GM13976 (cell line): ENCODE measurements around the gene GIMAP5.
"Not testable (repeated sequence)": the region's sequence is repeated elsewhere in the genome, so short reads cannot be mapped to it uniquely, and the experiment has no call there.

Experiments
- DNase-seq: peaks from one replicate; pipeline ENCODE4 v3.0.0; 2012; ENCODE audit warnings: low spot score
- in situ Hi-C: fragments of 300-500 bp; cut with MboI; formaldehyde crosslinking; loops from one replicate; pipeline ENCODE4 v1.12.0; 2022; ENCODE audit warnings: low sequenced_read_pairs, mixed read lengths, inconsistent platforms; ENCODE audit not compliant: unreplicated experiment
- TF ChIP-seq, protein P1 (sequence below): IDR thresholded peaks from 2 replicates; pipeline ENCODE4 v1.5.1; 2012; ENCODE audit warnings: borderline replicate concordance, mild to moderate bottlenecking; ENCODE audit not compliant: insufficient read depth; ENCODE audit errors: extremely low read depth, missing control alignments, control extremely low read depth

The GIMAP5 gene

DNA sequence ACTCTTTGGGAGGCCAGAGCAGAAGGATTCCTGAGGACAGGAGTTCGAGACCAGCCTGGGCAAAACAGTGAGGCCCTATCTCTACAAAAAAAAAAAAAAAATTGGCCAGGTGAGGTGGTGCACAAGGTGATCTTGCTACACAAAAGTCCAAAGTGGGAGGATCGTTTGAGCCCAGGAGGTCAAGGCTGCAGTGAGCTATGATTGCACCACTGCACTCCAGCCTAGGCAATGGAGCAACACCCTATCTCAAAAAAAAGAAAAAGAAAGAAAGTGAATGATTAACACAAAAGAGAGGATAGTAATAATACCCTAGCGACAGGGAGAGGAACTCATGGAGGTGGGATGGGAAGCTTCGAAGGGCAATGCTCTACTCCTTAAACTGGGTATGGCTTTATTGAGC lies 32.5 kb downstream of the GIMAP5 start:
- DNase-seq, result no peak
- TF ChIP-seq, protein P1, sequence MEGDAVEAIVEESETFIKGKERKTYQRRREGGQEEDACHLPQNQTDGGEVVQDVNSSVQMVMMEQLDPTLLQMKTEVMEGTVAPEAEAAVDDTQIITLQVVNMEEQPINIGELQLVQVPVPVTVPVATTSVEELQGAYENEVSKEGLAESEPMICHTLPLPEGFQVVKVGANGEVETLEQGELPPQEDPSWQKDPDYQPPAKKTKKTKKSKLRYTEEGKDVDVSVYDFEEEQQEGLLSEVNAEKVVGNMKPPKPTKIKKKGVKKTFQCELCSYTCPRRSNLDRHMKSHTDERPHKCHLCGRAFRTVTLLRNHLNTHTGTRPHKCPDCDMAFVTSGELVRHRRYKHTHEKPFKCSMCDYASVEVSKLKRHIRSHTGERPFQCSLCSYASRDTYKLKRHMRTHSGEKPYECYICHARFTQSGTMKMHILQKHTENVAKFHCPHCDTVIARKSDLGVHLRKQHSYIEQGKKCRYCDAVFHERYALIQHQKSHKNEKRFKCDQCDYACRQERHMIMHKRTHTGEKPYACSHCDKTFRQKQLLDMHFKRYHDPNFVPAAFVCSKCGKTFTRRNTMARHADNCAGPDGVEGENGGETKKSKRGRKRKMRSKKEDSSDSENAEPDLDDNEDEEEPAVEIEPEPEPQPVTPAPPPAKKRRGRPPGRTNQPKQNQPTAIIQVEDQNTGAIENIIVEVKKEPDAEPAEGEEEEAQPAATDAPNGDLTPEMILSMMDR, result no peak
- in situ Hi-C loops, result loop anchor here (10.0 kb wide), 1 partner anchor 215 kb away; no protein-coding TSS in a partner anchor

DNA sequence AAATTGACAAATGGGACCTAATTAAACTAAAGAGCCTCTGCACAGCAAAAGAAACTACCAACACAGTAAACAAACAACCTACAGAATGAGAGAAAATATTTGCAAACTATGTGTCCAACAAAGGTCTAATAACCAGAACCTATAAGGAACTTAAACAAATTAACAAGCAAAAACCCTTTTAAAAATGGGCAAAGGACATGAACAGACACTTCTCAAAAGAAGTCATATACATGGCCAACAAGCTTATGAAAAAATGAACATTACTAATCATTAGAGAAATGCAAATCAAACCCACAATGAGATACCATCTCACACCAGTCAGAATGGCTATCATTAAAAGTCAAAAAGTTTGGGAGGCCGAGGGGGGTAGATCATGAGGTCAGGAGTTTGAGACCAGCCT lies 36.9 kb downstream of the GIMAP5 start:
- in situ Hi-C loops, result loop anchor here (10.0 kb wide), 1 partner anchor 211 kb away; no protein-coding TSS in a partner anchor
- not testable (repeated sequence) for DNase-seq

DNA sequence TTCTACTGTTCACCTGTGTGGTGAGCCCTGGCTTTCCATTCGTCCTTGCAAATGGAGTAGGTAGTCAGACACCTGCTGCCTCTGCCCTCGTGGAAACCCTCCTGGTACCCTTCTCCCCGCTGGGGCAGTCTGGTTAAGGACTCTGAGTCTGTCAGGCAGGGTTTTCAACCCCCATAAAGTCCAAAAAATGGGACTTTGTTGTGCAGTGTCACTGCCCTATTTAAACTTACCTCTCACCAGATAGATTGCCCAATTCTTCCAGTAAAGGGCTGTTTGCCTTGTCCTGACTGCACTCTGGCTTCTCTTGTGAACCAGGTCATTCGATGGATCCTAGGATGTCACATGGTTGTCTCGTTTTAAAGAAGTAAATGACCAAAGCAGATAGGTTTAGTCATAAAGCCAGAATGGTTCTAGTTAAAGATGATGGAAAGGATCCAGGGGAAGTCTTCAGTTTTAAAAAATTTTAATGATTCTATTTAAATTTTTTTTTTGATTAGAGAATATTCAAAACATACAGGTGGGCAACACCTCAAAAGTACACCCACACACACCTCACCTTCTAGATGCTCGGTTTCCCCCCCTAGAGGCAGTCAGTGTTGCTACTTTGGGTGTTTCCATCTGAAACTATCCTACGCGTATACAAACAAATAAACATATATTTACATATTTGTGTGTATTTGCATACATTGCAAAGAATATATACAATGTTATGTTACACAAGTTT lies 41.0 kb downstream of the GIMAP5 start:
- in situ Hi-C loops, result loop anchor here (10.0 kb wide), 1 partner anchor 207 kb away; no protein-coding TSS in a partner anchor
- DNase-seq, result no peak
- TF ChIP-seq, protein P1, result no peak

DNA sequence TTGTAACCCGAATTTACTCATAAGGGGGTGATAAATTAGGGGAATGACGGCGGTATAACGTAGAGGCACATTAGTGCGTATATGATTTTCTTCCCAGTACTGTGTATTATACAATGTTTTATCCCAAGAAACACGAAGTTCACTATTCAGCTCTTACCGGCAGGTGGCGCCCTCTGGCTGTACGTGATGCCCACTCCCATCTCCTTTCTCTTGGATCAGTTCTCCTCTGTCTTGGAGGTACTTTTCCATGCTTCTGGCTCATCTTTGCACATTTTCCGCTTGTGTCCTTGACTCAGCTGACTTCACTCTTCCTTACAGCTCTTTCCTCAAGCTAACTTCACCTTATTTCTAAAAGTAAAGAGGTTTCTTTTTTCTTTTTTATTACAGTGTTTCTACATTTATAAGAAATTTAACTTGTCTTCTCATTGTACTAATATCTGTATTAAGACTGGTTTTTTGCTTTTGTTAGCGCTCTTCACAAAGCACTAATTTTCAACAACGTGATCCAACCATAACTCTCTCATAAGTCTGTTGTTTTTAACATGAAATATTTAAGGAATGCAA lies 41.6 kb downstream of the GIMAP5 start:
- in situ Hi-C loops, result loop anchor here (10.0 kb wide), 1 partner anchor 206 kb away; no protein-coding TSS in a partner anchor

DNA sequence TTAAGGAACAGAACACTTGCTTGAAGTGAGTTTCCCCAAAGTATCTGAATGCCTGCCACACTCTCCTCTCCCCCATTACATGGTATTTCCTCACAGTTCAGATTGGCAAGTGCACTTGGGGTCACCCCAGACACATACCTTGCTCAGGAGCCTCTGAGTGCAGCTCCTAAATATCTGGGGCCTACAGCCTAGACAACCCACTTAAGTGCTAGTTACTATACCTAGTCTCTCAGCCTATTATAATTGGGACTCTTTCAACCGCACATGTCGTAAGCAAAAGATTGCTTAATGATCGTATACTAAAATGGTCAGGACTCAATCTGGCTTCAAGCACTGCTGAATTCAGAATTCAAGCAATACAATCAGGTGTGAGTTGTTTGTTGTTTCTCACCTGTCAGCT lies 43.1 kb downstream of the GIMAP5 start:
- in situ Hi-C loops, result no loop called here
- DNase-seq, result no peak
- TF ChIP-seq, protein P1, result no peak

More for the DNA sequence above, 41.6 kb downstream of the GIMAP5 start:
- TF ChIP-seq, protein P1, result peak; percentile 86
- DNase-seq, result peak; percentile 62

DNA sequence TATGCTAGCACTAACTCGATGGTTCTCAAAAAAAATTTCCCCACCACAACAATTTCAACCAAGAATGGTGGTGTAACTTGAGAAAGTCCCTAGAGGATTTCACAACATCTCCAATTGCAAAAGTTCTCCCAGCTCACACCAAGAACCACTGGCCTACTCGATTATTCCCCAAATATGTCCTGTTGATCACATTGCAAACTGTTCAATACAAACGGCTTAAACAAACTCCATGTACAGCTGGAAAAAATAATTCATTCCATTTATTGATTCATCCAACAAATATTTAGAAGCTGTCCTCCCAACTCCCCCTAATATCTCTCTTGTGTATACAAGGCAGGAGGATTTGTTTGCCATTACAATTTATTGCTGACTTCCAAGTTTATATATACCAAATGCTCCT lies 43.9 kb downstream of the GIMAP5 start:
- DNase-seq, result no peak
- in situ Hi-C loops, result no loop called here
- TF ChIP-seq, protein P1, result no peak

DNA sequence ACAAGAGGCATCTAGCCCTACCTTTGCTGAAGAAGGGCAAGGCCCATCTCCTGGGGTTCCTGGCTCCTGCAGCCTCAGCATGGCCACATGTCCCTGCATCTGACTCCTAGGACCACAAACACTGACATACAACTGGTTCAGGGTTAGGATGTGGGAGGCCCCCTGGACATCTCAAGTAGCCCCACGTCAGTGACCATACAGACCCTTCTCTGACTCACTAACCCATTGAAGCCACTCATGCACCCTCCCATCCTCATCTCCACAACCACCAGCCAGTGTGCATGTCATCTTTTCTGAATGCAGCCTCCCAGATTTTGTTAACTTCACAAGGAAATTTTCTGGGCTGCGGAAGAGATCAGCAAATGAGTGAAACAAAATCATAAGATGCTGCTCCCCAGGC lies 44.7 kb downstream of the GIMAP5 start:
- DNase-seq, result no peak
- TF ChIP-seq, protein P1, result no peak
- in situ Hi-C loops, result no loop called here
